Measurements from ENCODE around the gene CNGA1.

The CNGA1 gene

GRCh38 chr4:48037117-48037462 is 20.6 kb upstream of the CNGA1 start:
- Histone ChIP-seq H3K4me2 (ENCODE audit: low read depth, low read length, poor library complexity, severe bottlenecking) (peak overlapping the region; percentile 95), H3K9me2 (replicated peaks; ENCODE audit: insufficient read depth, low read length) (no peaks in the 10 kb centered on the region)

GRCh38 chr4:48035952-48036351 is 19.5 kb upstream of the CNGA1 start:
- H3K4me2 ChIP-seq (ENCODE audit: low read depth, low read length, poor library complexity, severe bottlenecking) = peak overlapping the region; percentile 95
- H3K9ac ChIP-seq (ENCODE audit: low read length) = no peak overlapping the region
- peak overlapping the region; percentile 92 for H3K27ac ChIP-seq (ENCODE audit: low read depth, low read length)
- H3K4me3 ChIP-seq (ENCODE audit: insufficient read depth, low read length, poor library complexity, severe bottlenecking) = no peak overlapping the region
- TF ChIP-seq CTCF (IDR thresholded peaks at IDR 0.05; ENCODE audit: insufficient read depth, low read length, poor library complexity, severe bottlenecking) = no peak
- TF ChIP-seq EZH2phosphoT487 (conservative IDR thresholded peaks at IDR 0.05; ENCODE audit: low read length) = no peak
- H3F3A ChIP-seq (ENCODE audit: insufficient read depth) = peaks cover 31% of the 10 kb centered on the region
- no peak overlapping the region for H2AFZ ChIP-seq (ENCODE audit: low read depth, low read length, severe bottlenecking)
- no peaks in the 10 kb centered on the region for H4K20me1 ChIP-seq (ENCODE audit: low read depth, low read length)
- H3K79me2 ChIP-seq (ENCODE audit: insufficient read depth, low read length) = no peaks in the 10 kb centered on the region
- no peaks in the 10 kb centered on the region for H3K9me3 ChIP-seq (ENCODE audit: insufficient read depth, low read length)
- no peaks in the 10 kb centered on the region for H3K36me3 ChIP-seq (ENCODE audit: low read length)
- H3K27me3 ChIP-seq (ENCODE audit: low read length) = no peaks in the 10 kb centered on the region
- H3K9me2 ChIP-seq (replicated peaks; ENCODE audit: insufficient read depth, low read length) = no peaks in the 10 kb centered on the region

More at GRCh38 chr4:48037117-48037462, 20.6 kb upstream of the CNGA1 start:
- Histone ChIP-seq H2AFZ (ENCODE audit: low read depth, low read length, severe bottlenecking) (peak overlapping the region; percentile 42), H3K9me3 (ENCODE audit: insufficient read depth, low read length) (no peaks in the 10 kb centered on the region), H3K27ac (ENCODE audit: low read depth, low read length) (peak overlapping the region; percentile 92), H3F3A (ENCODE audit: insufficient read depth) (peaks cover 31% of the 10 kb centered on the region), H3K79me2 (ENCODE audit: insufficient read depth, low read length) (no peaks in the 10 kb centered on the region), H3K27me3 (ENCODE audit: low read length) (no peaks in the 10 kb centered on the region), H3K9ac (ENCODE audit: low read length) (peak overlapping the region; percentile 37), H3K4me3 (ENCODE audit: insufficient read depth, low read length, poor library complexity, severe bottlenecking) (peak overlapping the region; percentile 33), H3K36me3 (ENCODE audit: low read length) (no peaks in the 10 kb centered on the region), H4K20me1 (ENCODE audit: low read depth, low read length) (no peaks in the 10 kb centered on the region)
- no peak for TF ChIP-seq EZH2phosphoT487 (conservative IDR thresholded peaks at IDR 0.05; ENCODE audit: low read length)
- TF ChIP-seq CTCF (IDR thresholded peaks at IDR 0.05; ENCODE audit: insufficient read depth, low read length, poor library complexity, severe bottlenecking) = no peak

- no peaks in the 10 kb centered on the region for H3K79me2 ChIP-seq (ENCODE audit: insufficient read depth, low read length)
- H3K27ac ChIP-seq (ENCODE audit: low read depth, low read length) = peak overlapping the region; percentile 92
- peak; percentile 90 for TF ChIP-seq CTCF (IDR thresholded peaks at IDR 0.05; ENCODE audit: insufficient read depth, low read length, poor library complexity, severe bottlenecking)
- TF ChIP-seq EZH2phosphoT487 (conservative IDR thresholded peaks at IDR 0.05; ENCODE audit: low read length) = no peak
- H3K9me2 ChIP-seq (replicated peaks; ENCODE audit: insufficient read depth, low read length) = no peaks in the 10 kb centered on the region
- H3K9ac ChIP-seq (ENCODE audit: low read length) = no peak overlapping the region
- H3F3A ChIP-seq (ENCODE audit: insufficient read depth) = peaks cover 31% of the 10 kb centered on the region
- no peaks in the 10 kb centered on the region for H3K36me3 ChIP-seq (ENCODE audit: low read length)
- H3K9me3 ChIP-seq (ENCODE audit: insufficient read depth, low read length) = no peaks in the 10 kb centered on the region
- H3K4me3 ChIP-seq (ENCODE audit: insufficient read depth, low read length, poor library complexity, severe bottlenecking) = no peak overlapping the region
- no peaks in the 10 kb centered on the region for H3K27me3 ChIP-seq (ENCODE audit: low read length)
- H2AFZ ChIP-seq (ENCODE audit: low read depth, low read length, severe bottlenecking) = no peak overlapping the region
- H4K20me1 ChIP-seq (ENCODE audit: low read depth, low read length) = no peaks in the 10 kb centered on the region
- H3K4me2 ChIP-seq (ENCODE audit: low read depth, low read length, poor library complexity, severe bottlenecking) = no peak overlapping the region
These were observed 17.4 kb upstream of the CNGA1 start for GRCh38 chr4:48033825-48034413.
